HCT116 (cell line): Measurements from ENCODE around the gene CRK. TPM values are rescaled to one million over a fixed set of nuclear protein-coding genes. Genes with fewer than 3 reads are reported as not detected.
A peak's percentile ranks its signal among the peaks of the same experiment; 100 is the strongest.

ENCODE experiments used
- ATAC-seq: fragments of 200-7000 bp; cut with Tn5 transposase; 2 replicates; pipeline ENCODE4 v1.9.1; 2020; ENCODE audit warnings: mild to moderate bottlenecking, moderate library complexity
- BruUV-seq: library from RNA; stranded (reverse); fragments of 400-500 nt; replicated peaks from 2 replicates; lab custom pipeline; 2021; lab: Mats Ljungman, UMichigan
- CTCF ChIA-PET: fragments of 300-600 bp; sonication (Branson Sonifier 250); formaldehyde crosslinking; loops from one replicate; lab custom pipeline; 2021; ENCODE audit warnings: antibody characterized with exemption; lab: Charles Lee
- POLR2A ChIA-PET: fragments of 300-600, 350-600 bp; sonication (Branson Sonifier 250); formaldehyde crosslinking; loops from one replicate; lab custom pipeline; 2021; ENCODE audit warnings: antibody characterized with exemption; lab: Charles Lee
- RAD21 ChIA-PET, 2 experiments: fragments of 300-600 bp; sonication (Branson Sonifier 250); formaldehyde crosslinking; loops; one replicate each; lab custom pipeline; 2023; ENCODE audit warnings: low total read pairs in 2 of 2; ENCODE audit not compliant: uncharacterized antibody in 2 of 2, unreplicated experiment in 2 of 2, low non-redundant PET in 1 of 2; lab: Charles Lee
- DNase-seq: peaks from one replicate; pipeline ENCODE4 v3.0.0-alpha.2; 2010; ENCODE audit warnings: low read depth, low spot score
- H2AFZ ChIP-seq: fragments of 200-600 bp; shearing (Covaris generic), sonication (generic); 2 replicates; pipeline ENCODE4 v1.6.1; 2017; ENCODE audit warnings: low read depth, mixed run types, mixed read lengths, antibody characterized with exemption, low read length; ENCODE audit not compliant: poor library complexity, severe bottlenecking
- H3K27ac ChIP-seq: 2 replicates; pipeline ENCODE4 v1.5.1; 2012; ENCODE audit warnings: low read depth, low read length
- H3K27me3 ChIP-seq: fragments of 200-600 bp; sonication (generic); 2 replicates; pipeline ENCODE4 v1.6.1; 2016; ENCODE audit warnings: mixed run types, low read length, mixed read lengths; ENCODE audit not compliant: insufficient read depth
- H3K36me3 ChIP-seq, 2 experiments: fragments of 200-500 bp in 1 of 2; fragments of 200-600 bp in 1 of 2; sonication (Bioruptor generic) in 1 of 2; sonication (generic) in 1 of 2; 2 replicates each; pipeline versions ENCODE4 v1.5.1 to v1.6.1; 2014 to 2016; ENCODE audit warnings: low read length in 2 of 2, inconsistent platforms in 1 of 2, mixed read lengths in 1 of 2, mixed run types in 1 of 2; ENCODE audit not compliant: insufficient read depth in 2 of 2, control insufficient read depth in 1 of 2
- H3K4me1 ChIP-seq, 2 experiments: fragments of 200-600 bp in 1 of 2; sonication (generic) in 1 of 2; 2 replicates each; pipeline versions ENCODE4 v1.5.1 to v1.6.1; 2012 to 2017; ENCODE audit warnings: low read length in 2 of 2, inconsistent platforms in 1 of 2, mild to moderate bottlenecking in 1 of 2, mixed read lengths in 1 of 2, mixed run types in 1 of 2, moderate library complexity in 1 of 2; ENCODE audit not compliant: insufficient read depth in 2 of 2, control insufficient read depth in 1 of 2
- H3K4me2 ChIP-seq: fragments of 200-600 bp; sonication (generic); 2 replicates; pipeline ENCODE4 v1.6.1; 2017; ENCODE audit warnings: mixed run types, low read length, mixed read lengths
- H3K4me3 ChIP-seq, 2 experiments: fragments of 200-600 bp in 1 of 2; sonication (generic) in 1 of 2; replicated peaks in 1 of 2; 2 replicates each; pipeline ENCODE4 v1.5.1; 2011 to 2016; ENCODE audit warnings: low read length in 2 of 2, control low read depth in 1 of 2, low read depth in 1 of 2, mild to moderate bottlenecking in 1 of 2, mixed read lengths in 1 of 2, mixed run types in 1 of 2
- H3K79me2 ChIP-seq: fragments of 200-600 bp; sonication (generic); 2 replicates; pipeline ENCODE4 v1.6.1; 2017; ENCODE audit warnings: mild to moderate bottlenecking, mixed run types, low read length, moderate library complexity, mixed read lengths; ENCODE audit not compliant: insufficient read depth
- H3K9ac ChIP-seq: fragments of 200-600 bp; sonication (generic); 2 replicates; pipeline ENCODE4 v1.6.1; 2016; ENCODE audit warnings: low read length, mixed read lengths
- H3K9me2 ChIP-seq: fragments of 200-600 bp; sonication (generic), shearing (Covaris generic); 2 replicates; pipeline ENCODE4 v1.6.1; 2017; ENCODE audit warnings: mixed run types, mild to moderate bottlenecking, moderate library complexity; ENCODE audit not compliant: insufficient read depth
- H3K9me3 ChIP-seq, 2 experiments: fragments of 200-500 bp in 1 of 2; fragments of 200-600 bp in 1 of 2; sonication (Bioruptor generic) in 1 of 2; sonication (generic) in 1 of 2; 2 replicates each; pipeline ENCODE4 v1.6.1; 2014 to 2017; ENCODE audit warnings: low read length in 2 of 2, mixed read lengths in 2 of 2, inconsistent platforms in 1 of 2, low read depth in 1 of 2, mild to moderate bottlenecking in 1 of 2, mixed run types in 1 of 2, moderate library complexity in 1 of 2; ENCODE audit not compliant: control insufficient read depth in 1 of 2, insufficient read depth in 1 of 2
- H4K20me1 ChIP-seq: fragments of 200-600 bp; sonication (generic), shearing (Covaris generic); 2 replicates; pipeline ENCODE4 v1.6.1; 2017; ENCODE audit warnings: mixed run types, mild to moderate bottlenecking, moderate library complexity; ENCODE audit not compliant: insufficient read depth
- CEBPB ChIP-seq: IDR thresholded peaks from 2 replicates; pipeline ENCODE4 v1.6.1; 2012; ENCODE audit warnings: low read depth
- ELF1 ChIP-seq: IDR thresholded peaks from 2 replicates; pipeline ENCODE4 v1.6.1; 2012; ENCODE audit warnings: low read depth, borderline replicate concordance
- EZH2phosphoT487 ChIP-seq: fragments of 200-600 bp; IDR thresholded peaks from 2 replicates; pipeline ENCODE4 v1.6.1; 2018; ENCODE audit warnings: antibody characterized with exemption, borderline replicate concordance
- FOSL1 ChIP-seq: IDR thresholded peaks from 2 replicates; pipeline ENCODE4 v1.6.1; 2012; ENCODE audit warnings: low read depth
- POLR2A ChIP-seq: IDR thresholded peaks from 2 replicates; pipeline ENCODE4 v1.7.0; 2011; ENCODE audit warnings: borderline replicate concordance; ENCODE audit not compliant: insufficient read depth, insufficient read length; ENCODE audit errors: extremely low read depth
- YY1 ChIP-seq: IDR thresholded peaks from 2 replicates; pipeline ENCODE4 v1.6.1; 2011; ENCODE audit warnings: low read length, low read depth, moderate library complexity, mild to moderate bottlenecking; ENCODE audit not compliant: insufficient replicate concordance; ENCODE audit errors: extremely low read depth
- ZFX ChIP-seq: fragments of 450-650 bp; IDR thresholded peaks from 2 replicates; pipeline ENCODE4 v1.6.1; 2017
- intact Hi-C: fragments of 100-400 bp; cut with micrococcal nuclease; formaldehyde crosslinking; loops from 2 replicates; pipeline ENCODE4 v1.10.0; 2022
- total RNA-seq: library from RNA; stranded (reverse); gene quantifications from one replicate; pipeline ENCODE4 v1.2.1, GENCODE V29; 2021; ENCODE audit not compliant: unreplicated experiment
- TF ChIP-seq, protein P1 (sequence below): IDR thresholded peaks from 2 replicates; pipeline ENCODE4 v1.6.1; 2011; ENCODE audit warnings: mild to moderate bottlenecking, low read length, moderate library complexity; ENCODE audit not compliant: insufficient replicate concordance; ENCODE audit errors: extremely low read depth
- TF ChIP-seq, protein P2 (sequence below): IDR thresholded peaks from 2 replicates; pipeline ENCODE4 v1.6.1; 2012

Gene CRK
- total RNA-seq, 1 experiment from 2014 or later: 55.5 TPM

DNA sequence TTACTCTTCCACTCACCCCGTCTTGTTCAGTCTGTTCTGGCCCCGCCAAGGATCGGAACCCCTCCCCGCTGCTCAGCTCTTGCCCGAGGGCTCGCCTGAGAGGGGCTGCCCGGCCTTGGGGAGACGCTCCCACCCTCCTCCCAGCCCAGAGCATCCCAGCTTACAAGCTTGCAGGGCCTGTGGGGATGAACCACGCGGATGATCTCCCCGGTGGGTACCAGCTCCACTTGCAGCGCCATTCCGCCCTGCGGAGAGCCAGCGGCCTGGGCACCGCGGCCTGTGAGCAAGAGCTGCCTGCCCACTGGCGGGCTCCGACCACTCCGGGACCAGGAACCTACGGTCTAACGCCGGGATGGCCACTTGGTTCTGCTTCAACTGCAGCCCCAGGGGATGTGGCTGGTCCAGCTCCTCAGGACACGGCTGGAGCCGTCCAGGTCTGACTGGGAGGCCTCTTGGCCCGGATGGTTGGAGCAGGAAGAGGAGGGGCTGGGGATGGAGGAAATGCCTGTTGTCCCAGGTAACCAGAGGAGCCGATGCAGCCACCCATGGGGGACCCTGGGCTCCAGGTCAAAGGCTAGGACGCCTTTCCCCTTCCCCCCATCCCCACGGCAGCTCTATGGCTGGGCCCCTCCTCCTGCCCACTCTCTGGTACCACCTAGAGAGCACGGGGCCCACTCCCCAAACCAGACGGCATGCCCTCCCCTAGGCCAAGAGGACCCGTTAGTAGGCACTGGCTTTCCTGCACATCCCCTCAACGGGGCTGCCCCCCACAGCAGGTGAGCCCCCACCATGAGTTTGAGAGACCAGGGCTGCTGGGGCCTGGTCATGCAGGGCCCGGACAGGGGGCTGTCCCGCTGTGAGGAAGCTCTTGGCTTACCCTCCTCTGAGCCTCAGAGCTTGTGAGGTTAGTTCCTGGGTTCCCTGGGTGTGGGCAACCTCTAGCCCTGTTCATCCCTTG lies 36.5 kb upstream of the CRK start, which contains the start of gene MYO1C:
TSS of gene MYO1C (minus strand) at position 438 of the 958 bp plus-strand sequence. CDS start at position 239, 199 bp downstream.
- BruUV-seq: no TSS peak
- DNase-seq (no peak), ATAC-seq (no peak)
- H2AFZ ChIP-seq: no peak within 1 kb of the TSS
- CTCF ChIA-PET: no interaction called here
- H3K36me3 ChIP-seq: no peaks in the 10 kb centered on the region
- no peaks in the 10 kb centered on the region for H3K9me3 ChIP-seq
- intact Hi-C loops: no loop called here
- peak within 1 kb of the TSS; percentile 70 for H3K9ac ChIP-seq
- peak within 1 kb of the TSS; percentile 99 for H3K27ac ChIP-seq
- peaks cover 29% of the 10 kb centered on the region for H3K79me2 ChIP-seq
- POLR2A ChIA-PET: interaction anchor here (0.7 to 0.8 kb wide), 2 partner anchors 12 to 157 kb away, joined by 3 read pairs; no protein-coding TSS in a partner anchor
- TF ChIP-seq ZFX: peak; percentile 18; the same call in 1 of the 2 replicates
- no peak for TF ChIP-seq CEBPB
- TF ChIP-seq POLR2A: peak; percentile 63
- H4K20me1 ChIP-seq: no peaks in the 10 kb centered on the region
- H3K4me3 ChIP-seq: peak within 1 kb of the TSS; percentile 50 to 54
- peaks cover 21 to 46% of the 10 kb centered on the region in 2 experiments for H3K4me1 ChIP-seq
- RAD21 ChIA-PET: no interaction called here
- peak within 1 kb of the TSS; percentile 79 for H3K4me2 ChIP-seq
- no peaks in the 10 kb centered on the region for H3K9me2 ChIP-seq
- no peaks in the 10 kb centered on the region for H3K27me3 ChIP-seq

GRCh38 chr17:1491443-1492248 lies 35.6 kb upstream of the CRK start:
- Histone ChIP-seq H3K4me2 (peak overlapping the region; percentile 99), H3K9me3 (no peaks in the 10 kb centered on the region), H3K9me2 (no peaks in the 10 kb centered on the region), H3K4me3 (peak overlapping the region; percentile 85 to 93), H3K9ac (peak overlapping the region; percentile 95), H2AFZ (no peak overlapping the region), H3K79me2 (peaks cover 32% of the 10 kb centered on the region), H3K36me3 (no peaks in the 10 kb centered on the region), H3K4me1 (peaks cover 21 to 55% of the 10 kb centered on the region in 2 experiments), H3K27ac (peak overlapping the region; percentile 99), H4K20me1 (no peaks in the 10 kb centered on the region), H3K27me3 (no peaks in the 10 kb centered on the region)
- intact Hi-C loops: loop anchor here (2.0 kb wide), 1 partner anchor 23 kb away; no protein-coding TSS in a partner anchor
- TF ChIP-seq, protein P1, sequence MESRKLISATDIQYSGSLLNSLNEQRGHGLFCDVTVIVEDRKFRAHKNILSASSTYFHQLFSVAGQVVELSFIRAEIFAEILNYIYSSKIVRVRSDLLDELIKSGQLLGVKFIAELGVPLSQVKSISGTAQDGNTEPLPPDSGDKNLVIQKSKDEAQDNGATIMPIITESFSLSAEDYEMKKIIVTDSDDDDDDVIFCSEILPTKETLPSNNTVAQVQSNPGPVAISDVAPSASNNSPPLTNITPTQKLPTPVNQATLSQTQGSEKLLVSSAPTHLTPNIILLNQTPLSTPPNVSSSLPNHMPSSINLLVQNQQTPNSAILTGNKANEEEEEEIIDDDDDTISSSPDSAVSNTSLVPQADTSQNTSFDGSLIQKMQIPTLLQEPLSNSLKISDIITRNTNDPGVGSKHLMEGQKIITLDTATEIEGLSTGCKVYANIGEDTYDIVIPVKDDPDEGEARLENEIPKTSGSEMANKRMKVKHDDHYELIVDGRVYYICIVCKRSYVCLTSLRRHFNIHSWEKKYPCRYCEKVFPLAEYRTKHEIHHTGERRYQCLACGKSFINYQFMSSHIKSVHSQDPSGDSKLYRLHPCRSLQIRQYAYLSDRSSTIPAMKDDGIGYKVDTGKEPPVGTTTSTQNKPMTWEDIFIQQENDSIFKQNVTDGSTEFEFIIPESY: no peak
- TF ChIP-seq, protein P2, sequence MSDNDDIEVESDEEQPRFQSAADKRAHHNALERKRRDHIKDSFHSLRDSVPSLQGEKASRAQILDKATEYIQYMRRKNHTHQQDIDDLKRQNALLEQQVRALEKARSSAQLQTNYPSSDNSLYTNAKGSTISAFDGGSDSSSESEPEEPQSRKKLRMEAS: peak; percentile 11; the same call in 1 of the 2 replicates
- TF ChIP-seq EZH2phosphoT487: no peak
- TF ChIP-seq YY1: no peak
- no peak for TF ChIP-seq FOSL1
- TF ChIP-seq ZFX: peak; percentile 60
- TF ChIP-seq CEBPB: no peak
- no peak for TF ChIP-seq ELF1
- no peak for DNase-seq
- ATAC-seq: peak; percentile 64
- CTCF ChIA-PET: no interaction called here
- POLR2A ChIA-PET: interaction anchor here (0.8 kb wide), 1 partner anchor 13 kb away, joined by 3 read pairs; no protein-coding TSS in a partner anchor
- RAD21 ChIA-PET: no interaction called here
- BruUV-seq: no TSS peak
